Adipose tissue (tissue), 3 donors: ENCODE data around the gene EVI5. TPM values are rescaled to one million over a fixed set of nuclear protein-coding genes. Genes with fewer than 3 reads are reported as not detected.
"Not testable (repeated sequence)": the region's sequence is repeated elsewhere in the genome, so short reads cannot be mapped to it uniquely, and the experiment has no call there.

Experiments
- H3K27ac ChIP-seq: one replicate; pipeline ENCODE4 v1.5.1; 2013; ENCODE audit warnings: low read depth, low read length
- WGBS, 3 donors: extraction: QIAGEN DNeasy Blood & Tissue Kit; methylation state at CpG; one replicate each; pipeline ENCODE4 v1.1.7; 2013; 5-methylcytosine and 5-hydroxymethylcytosine counted together
- polyA plus RNA-seq, 3 donors: library from polyadenylated mRNA; stranded (reverse); fragments of 200-250 nt; gene quantifications; one replicate each; pipeline ENCODE4 v1.2.3, GENCODE V29; 2013
- donor health status: healthy with polysubstance abuse.
- donor health status: Bipolar disorder and iron deficiency.
- donor health status: healthy.

EVI5 gene
- polyA plus RNA-seq, 3 donors: 2.2 to 7.1 (median 5.8) TPM

GRCh38 chr1:92551916-92552315, 233.0 kb downstream of the EVI5 start:
- WGBS, 3 donors: 13 to 57% (median 27%) methylated on average over 1 of the region's 1 CpG
- H3K27ac ChIP-seq: no peak overlapping the region

GRCh38 chr1:92544756-92545165, 240.1 kb downstream of the EVI5 start:
- H3K27ac ChIP-seq: no peak overlapping the region
- 69 to 86% (median 74%) methylated on average over 2 of the region's 2 CpGs for WGBS, 3 donors

GRCh38 chr1:92543131-92544055, 241.5 kb downstream of the EVI5 start:
- WGBS, 3 donors: 69 to 96% (median 79%) methylated on average over 9 of the region's 9 CpGs
- H3K27ac ChIP-seq: no peak overlapping the region

GRCh38 chr1:92538413-92539061, 246.4 kb downstream of the EVI5 start:
- WGBS, 3 donors: 79 to 88% (median 81%) methylated on average over 2 of the region's 2 CpGs

GRCh38 chr1:92538048-92538412, 246.9 kb downstream of the EVI5 start:
- H3K27ac ChIP-seq: no peak overlapping the region
- 17 to 26% (median 25%) methylated on average over 2 of the region's 2 CpGs for whole genome bisulfite sequencing, 3 donors

More at GRCh38 chr1:92538413-92539061, 246.4 kb downstream of the EVI5 start:
- no peak overlapping the region for H3K27ac ChIP-seq

- no peak overlapping the region for H3K27ac ChIP-seq
- WGBS, 3 donors: 29 to 51% (median 50%) methylated on average over 2 of the region's 2 CpGs
These were observed 247.7 kb downstream of the EVI5 start for GRCh38 chr1:92536980-92537884.

- H3K27ac ChIP-seq: no peak overlapping the region
- 84 to 90% (median 88%) methylated on average over 5 of the region's 5 CpGs for WGBS, 3 donors
These were observed 248.5 kb downstream of the EVI5 start for GRCh38 chr1:92536211-92536979.

- WGBS, 3 donors: 89 to 96% (median 93%) methylated on average over 4 of the region's 4 CpGs
These were observed 252.5 kb downstream of the EVI5 start for GRCh38 chr1:92532371-92532770.

GRCh38 chr1:92531939-92532338, 253.0 kb downstream of the EVI5 start:
- 86 to 99% (median 94%) methylated on average over 3 of the region's 3 CpGs for WGBS, 3 donors
- not testable (repeated sequence) for H3K27ac ChIP-seq

More at GRCh38 chr1:92532371-92532770, 252.5 kb downstream of the EVI5 start:
- H3K27ac ChIP-seq: not testable (repeated sequence)

GRCh38 chr1:92527670-92528069, 257.2 kb downstream of the EVI5 start:
- WGBS, 3 donors: 91 to 97% (median 91%) methylated on average over 2 of the region's 2 CpGs
- no peak overlapping the region for H3K27ac ChIP-seq

- 97 to 98% (median 98%) methylated on average over 9 of the region's 9 CpGs for WGBS, 3 donors
- not testable (repeated sequence) for H3K27ac ChIP-seq
These were observed 259.8 kb downstream of the EVI5 start for GRCh38 chr1:92524944-92525590.

GRCh38 chr1:92519043-92519442, 265.9 kb downstream of the EVI5 start:
- 71 to 76% (median 74%) methylated on average over 2 of the region's 2 CpGs for WGBS, 3 donors
- no peak overlapping the region for H3K27ac ChIP-seq

GRCh38 chr1:92516574-92516973, 268.3 kb downstream of the EVI5 start:
- 83 to 86% (median 83%) methylated on average over 1 of the region's 1 CpG for WGBS, 3 donors
- no peak overlapping the region for H3K27ac ChIP-seq

- no peak overlapping the region for H3K27ac ChIP-seq
- 57 to 87% (median 68%) methylated on average over 3 of the region's 3 CpGs for WGBS, 3 donors
These were observed 269.1 kb downstream of the EVI5 start for GRCh38 chr1:92515796-92516201.

GRCh38 chr1:92511541-92511940, 273.4 kb downstream of the EVI5 start:
- H3K27ac ChIP-seq: no peak overlapping the region
- 94 to 95% (median 95%) methylated on average over 4 of the region's 4 CpGs for WGBS, 3 donors

GRCh38 chr1:92509619-92510018, 275.3 kb downstream of the EVI5 start:
- 94 to 100% (median 100%) methylated on average over 1 of the region's 1 CpG for WGBS, 3 donors
- no peak overlapping the region for H3K27ac ChIP-seq

GRCh38 chr1:92505015-92505692, 279.8 kb downstream of the EVI5 start:
- H3K27ac ChIP-seq: no peak overlapping the region
- WGBS, 3 donors: 62 to 68% (median 67%) methylated on average over 6 of the region's 6 CpGs
